GM18909 (cell line): ENCODE results near the gene CCNI2.

Experiments used
- ATAC-seq: cut with Tn5 transposase; IDR thresholded peaks from one replicate; pipeline ENCODE4 v1.9.1; 2021; ENCODE audit warnings: mild to moderate bottlenecking; ENCODE audit not compliant: unreplicated experiment, poor library complexity

Gene CCNI2, protein sequence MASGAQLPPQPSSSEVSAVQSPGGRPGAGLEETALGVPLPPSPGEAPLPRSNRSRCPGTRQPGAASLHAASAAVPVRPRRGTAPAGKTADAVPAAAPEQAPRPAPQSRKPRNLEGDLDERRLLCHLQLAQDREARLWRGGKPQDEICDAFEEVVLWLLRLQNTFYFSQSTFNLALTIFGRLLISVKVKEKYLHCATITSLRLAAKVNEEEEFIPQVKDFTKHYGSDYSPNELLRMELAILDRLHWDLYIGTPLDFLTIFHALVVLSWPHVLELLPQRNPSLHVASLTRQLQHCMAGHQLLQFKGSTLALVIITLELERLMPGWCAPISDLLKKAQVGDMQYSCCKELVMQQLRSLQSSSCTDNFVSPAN

GRCh38 chr5:132746954-132747615 lies at the start of gene CCNI2:
Gene CCNI2 (plus strand): TSS chr5:132747426. CDS start chr5:132747496, 70 bp downstream.
- ATAC-seq = peak; percentile 31

DNA sequence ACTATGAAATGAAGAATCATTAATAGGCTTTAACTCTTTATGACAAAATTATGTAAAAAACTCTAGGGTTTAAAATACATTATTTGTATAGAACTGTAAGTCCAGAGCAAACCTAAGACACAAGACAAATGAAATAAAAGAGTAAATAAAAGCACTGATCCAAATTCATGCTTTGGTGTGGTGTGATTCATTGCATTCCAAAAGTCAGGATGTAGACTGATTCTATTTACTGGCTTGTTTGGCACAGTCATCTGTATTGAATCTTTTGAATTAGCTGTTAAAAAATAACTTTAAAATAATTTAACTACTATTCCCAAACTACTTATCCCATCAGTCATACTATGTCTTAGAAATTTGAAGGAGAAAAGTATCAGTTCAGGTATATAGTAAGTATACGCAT lies 42.4 kb upstream of the CCNI2 start:
- ATAC-seq = no peak

GRCh38 chr5:132708645-132709044 lies 38.6 kb upstream of the CCNI2 start:
- ATAC-seq = no peak

GRCh38 chr5:132714456-132715307 lies 32.5 kb upstream of the CCNI2 start:
- no peak for ATAC-seq

GRCh38 chr5:132718544-132719312 lies 28.5 kb upstream of the CCNI2 start:
- ATAC-seq = no peak

- ATAC-seq = no peak
Observed at GRCh38 chr5:132725745-132726144, 21.5 kb upstream of the CCNI2 start.

GRCh38 chr5:132729896-132730295 lies 17.3 kb upstream of the CCNI2 start:
- ATAC-seq = no peak

GRCh38 chr5:132733499-132734148 lies 13.6 kb upstream of the CCNI2 start:
- no peak for ATAC-seq

DNA sequence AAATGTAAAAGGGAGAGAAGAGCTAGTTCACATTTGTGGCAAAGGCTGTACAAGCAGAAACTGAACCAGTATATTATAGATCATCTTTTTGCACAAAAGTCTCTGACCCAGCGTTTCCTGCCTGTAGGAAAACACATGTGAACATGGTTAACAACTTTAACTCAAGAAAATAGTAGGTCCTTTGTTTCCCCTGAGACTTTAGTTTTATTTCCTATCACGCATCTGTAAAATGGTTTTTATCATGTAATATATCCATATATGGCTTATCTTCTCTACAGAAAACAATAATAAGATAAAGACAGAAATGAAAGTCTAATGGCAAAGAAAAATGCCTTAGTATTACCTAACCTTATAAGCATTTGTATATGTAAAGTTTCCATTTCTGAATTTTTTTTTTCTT lies 12.5 kb upstream of the CCNI2 start:
- ATAC-seq = no peak

DNA sequence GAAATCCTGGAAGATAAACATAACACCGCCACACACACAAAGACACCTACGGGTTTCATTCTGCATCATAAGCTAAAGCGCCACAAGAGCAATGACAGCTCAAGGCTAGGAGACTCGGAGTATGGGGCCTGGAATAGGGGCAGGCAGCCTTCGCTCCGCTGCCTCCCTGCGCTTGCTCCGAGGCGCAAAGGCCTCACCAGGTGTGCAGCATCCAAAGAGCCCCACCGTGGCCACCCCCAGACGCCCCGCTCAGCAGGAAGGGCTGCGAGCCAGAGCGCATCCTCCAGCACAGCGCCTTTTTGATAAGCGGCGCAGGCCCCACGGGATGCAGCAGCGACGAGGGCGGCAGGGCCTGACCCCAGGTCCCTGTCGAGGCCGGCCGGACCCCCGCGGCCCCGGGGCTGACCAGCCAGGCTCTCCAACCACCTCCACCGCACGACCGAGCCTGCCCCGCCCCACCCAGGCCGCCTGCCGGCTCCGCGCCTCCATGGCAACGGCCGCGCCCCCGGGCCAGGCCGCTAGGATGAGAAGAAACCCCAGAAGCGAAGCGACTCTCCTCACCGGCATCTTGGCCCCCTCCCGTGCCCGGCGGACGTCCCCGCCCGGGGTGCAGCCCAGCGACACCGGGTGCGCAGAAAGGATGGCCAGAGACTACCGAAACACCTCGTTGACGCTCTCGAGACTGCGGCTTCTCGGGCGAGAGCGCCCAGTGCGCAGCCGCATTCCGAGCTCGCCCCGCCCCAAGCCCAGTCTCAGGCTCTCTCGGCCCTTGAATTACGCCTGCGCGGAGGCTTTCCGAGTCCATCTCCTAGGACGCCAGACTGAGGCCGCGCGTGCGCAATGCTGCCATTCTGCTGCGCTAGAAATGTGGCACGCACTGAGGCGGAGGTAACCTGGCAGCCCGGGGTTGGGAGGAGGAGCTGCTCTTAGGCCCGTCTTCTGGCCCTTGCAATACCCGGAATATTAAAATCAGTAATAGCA lies 10.1 kb upstream of the CCNI2 start, which contains the start of gene KIF3A:
TSS of gene KIF3A (minus strand) at position 694 of the 981 bp plus-strand sequence. CDS start at position 567, 127 bp downstream.
- ATAC-seq = peak; percentile 93

- no peak for ATAC-seq
Observed at GRCh38 chr5:132737982-132738681, 9.1 kb upstream of the CCNI2 start.

DNA sequence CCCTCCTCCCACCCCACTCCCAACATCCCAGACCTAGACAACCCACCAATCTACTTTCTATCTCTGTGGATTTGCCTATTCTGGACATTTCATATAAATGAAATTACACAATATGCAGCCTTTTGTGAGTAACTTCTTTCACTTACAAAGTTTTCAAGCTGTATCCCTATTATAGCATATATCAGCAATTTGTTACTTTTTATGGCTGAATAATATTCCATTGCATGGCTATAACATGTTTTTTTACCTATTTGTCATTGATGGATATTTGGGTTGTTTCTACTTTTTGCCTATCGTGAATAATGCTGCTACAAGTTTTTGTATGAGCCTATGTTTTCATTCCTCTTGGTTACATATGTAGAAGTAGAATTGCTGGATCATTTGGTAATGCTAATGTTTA lies 8.0 kb upstream of the CCNI2 start:
- no peak for ATAC-seq

DNA sequence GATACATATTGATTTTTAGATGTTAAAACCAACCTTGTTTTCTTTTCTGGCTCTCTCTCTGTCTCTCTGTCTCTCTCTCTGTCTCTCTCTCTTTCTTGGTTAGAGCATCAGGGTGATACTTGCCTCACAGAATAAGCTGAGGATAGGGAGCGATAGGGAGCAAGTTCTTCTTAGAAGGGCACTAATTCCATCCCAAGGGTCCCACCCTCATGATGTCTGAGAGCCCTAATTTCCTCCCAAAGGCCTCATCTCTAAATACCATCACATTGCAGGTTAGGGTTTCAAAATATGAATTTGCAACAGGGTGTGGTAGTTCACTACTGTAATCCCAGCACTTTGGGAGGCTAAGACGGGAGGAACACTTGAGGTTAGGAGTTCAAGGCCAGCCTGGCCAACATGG lies 5.1 kb upstream of the CCNI2 start:
- no peak for ATAC-seq

GRCh38 chr5:132742626-132743025 lies 4.6 kb upstream of the CCNI2 start:
- no peak for ATAC-seq

DNA sequence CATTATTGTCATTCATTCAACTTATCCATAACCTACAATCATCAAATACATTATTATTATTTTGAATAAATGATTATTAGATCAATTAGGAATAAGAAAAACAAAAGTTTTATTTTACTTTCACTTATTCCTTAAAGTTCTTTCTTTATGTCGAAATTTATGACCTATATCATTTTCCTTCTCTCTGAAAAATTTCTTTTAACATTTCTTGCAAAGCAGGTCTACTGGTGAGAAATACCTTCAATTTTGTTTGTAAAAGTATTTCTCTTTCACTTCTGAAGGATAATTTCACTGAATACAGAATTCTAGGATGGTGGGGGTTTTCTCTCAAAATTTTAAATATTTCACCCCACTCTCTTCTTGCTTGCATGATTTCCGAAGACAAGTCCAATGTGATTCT lies 2.6 kb upstream of the CCNI2 start:
- no peak for ATAC-seq

- ATAC-seq = no peak
Observed at GRCh38 chr5:132746592-132746953, 653 bp upstream of the CCNI2 start.

DNA sequence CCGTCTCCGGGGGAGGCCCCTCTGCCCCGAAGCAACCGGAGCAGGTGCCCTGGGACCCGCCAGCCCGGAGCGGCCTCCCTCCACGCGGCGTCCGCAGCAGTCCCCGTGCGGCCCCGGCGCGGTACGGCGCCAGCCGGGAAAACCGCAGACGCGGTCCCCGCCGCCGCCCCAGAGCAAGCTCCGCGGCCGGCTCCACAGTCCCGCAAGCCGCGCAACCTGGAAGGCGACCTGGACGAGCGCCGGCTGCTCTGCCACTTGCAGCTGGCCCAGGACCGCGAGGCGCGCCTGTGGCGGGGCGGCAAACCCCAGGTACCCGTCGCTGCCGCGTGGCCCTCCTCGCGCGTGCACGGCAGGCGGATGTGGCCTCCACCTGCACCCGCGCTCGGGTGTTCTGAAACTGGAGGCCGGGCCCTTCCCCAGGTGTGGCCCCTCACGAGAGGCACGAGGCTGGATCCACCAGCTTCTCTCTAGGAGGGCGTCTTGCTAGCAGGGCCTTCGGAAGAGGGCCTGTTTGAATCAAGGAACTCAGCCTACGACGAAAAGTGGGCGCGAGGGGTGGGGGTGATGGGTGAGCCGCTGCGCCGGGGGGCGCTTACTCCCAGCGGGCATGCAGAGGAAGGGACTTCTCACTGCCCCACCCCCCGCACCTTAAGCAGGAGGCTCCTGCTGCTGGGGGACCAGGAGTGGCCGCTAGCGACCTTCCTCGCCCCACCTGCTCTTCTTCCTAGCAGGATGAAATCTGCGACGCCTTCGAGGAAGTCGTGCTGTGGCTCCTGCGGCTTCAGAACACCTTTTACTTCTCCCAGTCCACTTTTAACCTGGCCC lies 602 bp downstream of the CCNI2 start:
- no peak for ATAC-seq
